Spleen (tissue), 11 donors: Measurements from ENCODE around the gene ACP6. TPM values are rescaled to one million over a fixed set of nuclear protein-coding genes. Genes with fewer than 3 reads are reported as not detected.

Experiments used
- DNase-seq: peaks from one replicate; pipeline ENCODE4 v3.0.0-alpha.2; 2020
- H3K27ac ChIP-seq, 8 donors: fragments of 200-600 bp; sonication (generic) in 7 of 8; 1 replicate in 4 of 8; 2 replicates in 4 of 8; pipeline versions ENCODE4 v1.5.0 to v1.8.0; 2016 to 2021; ENCODE audit warnings: inconsistent platforms in 4 of 8, mild to moderate bottlenecking in 4 of 8, moderate library complexity in 1 of 8
- H3K27me3 ChIP-seq, 7 donors: fragments of 200-600 bp; sonication (generic) in 6 of 7; replicated peaks in 1 of 7; 1 replicate in 4 of 7; 2 replicates in 3 of 7; pipeline versions ENCODE4 v1.5.0 to v1.8.0; 2016 to 2021; ENCODE audit warnings: inconsistent platforms in 3 of 7, mild to moderate bottlenecking in 1 of 7
- H3K36me3 ChIP-seq, 6 donors: fragments of 200-600 bp; sonication (generic) in 5 of 6; 1 replicate in 4 of 6; 2 replicates in 2 of 6; pipeline versions ENCODE4 v1.5.0 to v1.8.0; 2016 to 2021; ENCODE audit warnings: inconsistent platforms in 2 of 6
- H3K4me1 ChIP-seq, 6 donors: fragments of 200-600 bp; sonication (generic) in 5 of 6; 1 replicate in 3 of 6; 2 replicates in 3 of 6; pipeline versions ENCODE4 v1.5.0 to v1.8.0; 2016 to 2021; ENCODE audit warnings: inconsistent platforms in 3 of 6
- H3K4me3 ChIP-seq, 8 donors: fragments of 200-600 bp; sonication (generic) in 7 of 8; 1 replicate in 4 of 8; 2 replicates in 4 of 8; pipeline versions ENCODE4 v1.5.0 to v1.8.0; 2016 to 2021; ENCODE audit warnings: inconsistent platforms in 4 of 8, mild to moderate bottlenecking in 4 of 8, moderate library complexity in 2 of 8
- H3K9me3 ChIP-seq, 8 donors: fragments of 200-600 bp; sonication (generic) in 7 of 8; 1 replicate in 4 of 8; 2 replicates in 4 of 8; pipeline versions ENCODE4 v1.5.0 to v1.8.0; 2016 to 2021; ENCODE audit warnings: inconsistent platforms in 4 of 8
- POLR2A ChIP-seq, 3 donors: fragments of 450-650 bp; IDR thresholded peaks; one replicate each; pipeline ENCODE4 v1.5.1; 2017; ENCODE audit warnings: antibody characterized with exemption in 3 of 3, mild to moderate bottlenecking in 1 of 3
- POLR2AphosphoS5 ChIP-seq, 3 donors: sonication (generic); formaldehyde crosslinking; IDR thresholded peaks; one replicate each; pipeline ENCODE4 v1.5.1; 2017; ENCODE audit warnings: antibody characterized with exemption in 3 of 3
- WGBS, 5 donors: extraction: QIAGEN DNeasy Blood & Tissue Kit in 3 of 5; methylation state at CpG; one replicate each; pipeline versions ENCODE4 v1.1.5 to v1.1.7; 2013 to 2018; 5-methylcytosine and 5-hydroxymethylcytosine counted together
- intact Hi-C: fragments of 100-400 bp; cut with DNase I; formaldehyde crosslinking; loops from one replicate; pipeline ENCODE4 v1.15.0; 2023; ENCODE audit warnings: low total_unique reads
- polyA plus RNA-seq, 3 donors: library from polyadenylated mRNA; stranded (reverse); fragments of 200-250 nt; gene quantifications; one replicate each; pipeline ENCODE4 v1.2.1, GENCODE V29; 2013
- total RNA-seq, 7 donors: library from RNA; depleted of rRNA in 3 of 7; stranded (reverse); fragments of >200 nt in 3 of 7; fragmentation: NEBNext Ultra II Directional in 4 of 7; extraction: Animal tissue kit (Norgen Biotek cat#: 25700) in 4 of 7; gene quantifications; one replicate each; pipeline versions ENCODE4 v1.1.0 to v1.2.1, GENCODE V29; 2016 to 2021
- TF ChIP-seq, protein P1 (sequence below), 11 experiments: fragments of 200-600 bp in 7 of 11; fragments of 450-650 bp in 4 of 11; sonication (generic) in 4 of 11; IDR thresholded peaks in 8 of 11; conservative IDR thresholded peaks in 3 of 11; 1 replicate in 7 of 11; 2 replicates in 4 of 11; pipeline versions ENCODE4 v1.4.0 to v1.8.0; 2016 to 2021; ENCODE audit warnings: antibody characterized with exemption in 11 of 11, inconsistent platforms in 4 of 11, mild to moderate bottlenecking in 1 of 11
- donor health status: healthy with polysubstance abuse.
- donor health status: DM: no; HTN: no; CAD: no; lungs with moderate emphysema.
- donor health status: DM: no; HTN: no; CAD: no.
- donor health status: Bipolar disorder and iron deficiency.
- donor health status: healthy.
- donor health status: DM: no; HTN: no; CAD: no.
- donor health status: DM: yes; HTN: yes; CAD: no.

ACP6 gene
- total and polyA plus RNA-seq, 10 donors, result 7.1 to 18.8 (median 9.3) TPM

GRCh38 chr1:147626291-147626690 lies 44.0 kb downstream of the ACP6 start:
- WGBS, 5 donors, result 83 to 93% (median 92%) methylated on average over 2 of the region's 2 CpGs
- intact Hi-C loops, result loop anchor here (5.0 kb wide), 1 partner anchor 129 kb away; no protein-coding TSS in a partner anchor

GRCh38 chr1:147625362-147625995 lies 44.8 kb downstream of the ACP6 start:
- peaks cover 0 to 59% (median 24%) of the 10 kb centered on the region in 6 donors for H3K4me1 ChIP-seq
- intact Hi-C loops, result loop anchor here (5.0 kb wide), 1 partner anchor 128 kb away; no protein-coding TSS in a partner anchor
- peaks cover 0 to 26% (median 5%) of the 10 kb centered on the region in 6 donors for H3K36me3 ChIP-seq
- H3K9me3 ChIP-seq, result no peaks in the 10 kb centered on the region
- no peak overlapping the region for H3K4me3 ChIP-seq
- no peak for DNase-seq
- H3K27ac ChIP-seq, result peak overlapping the region in 2 of 8 donors; percentile 24 to 34
- TF ChIP-seq, protein P1, sequence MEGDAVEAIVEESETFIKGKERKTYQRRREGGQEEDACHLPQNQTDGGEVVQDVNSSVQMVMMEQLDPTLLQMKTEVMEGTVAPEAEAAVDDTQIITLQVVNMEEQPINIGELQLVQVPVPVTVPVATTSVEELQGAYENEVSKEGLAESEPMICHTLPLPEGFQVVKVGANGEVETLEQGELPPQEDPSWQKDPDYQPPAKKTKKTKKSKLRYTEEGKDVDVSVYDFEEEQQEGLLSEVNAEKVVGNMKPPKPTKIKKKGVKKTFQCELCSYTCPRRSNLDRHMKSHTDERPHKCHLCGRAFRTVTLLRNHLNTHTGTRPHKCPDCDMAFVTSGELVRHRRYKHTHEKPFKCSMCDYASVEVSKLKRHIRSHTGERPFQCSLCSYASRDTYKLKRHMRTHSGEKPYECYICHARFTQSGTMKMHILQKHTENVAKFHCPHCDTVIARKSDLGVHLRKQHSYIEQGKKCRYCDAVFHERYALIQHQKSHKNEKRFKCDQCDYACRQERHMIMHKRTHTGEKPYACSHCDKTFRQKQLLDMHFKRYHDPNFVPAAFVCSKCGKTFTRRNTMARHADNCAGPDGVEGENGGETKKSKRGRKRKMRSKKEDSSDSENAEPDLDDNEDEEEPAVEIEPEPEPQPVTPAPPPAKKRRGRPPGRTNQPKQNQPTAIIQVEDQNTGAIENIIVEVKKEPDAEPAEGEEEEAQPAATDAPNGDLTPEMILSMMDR (IDR thresholded peaks at IDR 0.05 in 8 of 11, conservative IDR thresholded peaks at IDR 0.05 in 3 of 11), result peak in 2 of 11 experiments; percentile 6 to 17
- TF ChIP-seq POLR2A (IDR thresholded peaks at IDR 0.05) (no peak), POLR2AphosphoS5 (IDR thresholded peaks at IDR 0.05) (no peak)
- no peaks in the 10 kb centered on the region for H3K27me3 ChIP-seq
- 13 to 18% (median 15%) methylated on average over 7 of the region's 7 CpGs for WGBS, 5 donors

More at GRCh38 chr1:147626291-147626690, 44.0 kb downstream of the ACP6 start:
- Histone ChIP-seq H3K4me3 (no peak overlapping the region), H3K27me3 (no peaks in the 10 kb centered on the region), H3K27ac (no peak overlapping the region), H3K9me3 (no peaks in the 10 kb centered on the region), H3K36me3 (peaks cover 0 to 24% (median 5%) of the 10 kb centered on the region in 6 donors), H3K4me1 (peaks cover 0 to 61% (median 24%) of the 10 kb centered on the region in 6 donors)
- no peak for TF ChIP-seq POLR2A (IDR thresholded peaks at IDR 0.05)
- TF ChIP-seq POLR2AphosphoS5 (IDR thresholded peaks at IDR 0.05), result no peak
- TF ChIP-seq, protein P1 (IDR thresholded peaks at IDR 0.05 in 8 of 11, conservative IDR thresholded peaks at IDR 0.05 in 3 of 11), result no peak
- DNase-seq, result no peak

GRCh38 chr1:147624529-147624928 lies 45.8 kb downstream of the ACP6 start:
- H3K27ac ChIP-seq, result no peak overlapping the region
- no peak for DNase-seq

GRCh38 chr1:147624011-147624410 lies 46.3 kb downstream of the ACP6 start:
- Histone ChIP-seq H3K27me3 (no peaks in the 10 kb centered on the region), H3K27ac (no peak overlapping the region), H3K36me3 (peaks cover 0 to 36% (median 17%) of the 10 kb centered on the region in 6 donors), H3K4me3 (no peak overlapping the region), H3K9me3 (no peaks in the 10 kb centered on the region), H3K4me1 (peaks cover 0 to 44% (median 21%) of the 10 kb centered on the region in 6 donors)
- TF ChIP-seq POLR2A (IDR thresholded peaks at IDR 0.05) (no peak), POLR2AphosphoS5 (IDR thresholded peaks at IDR 0.05) (no peak)
- TF ChIP-seq, protein P1 (IDR thresholded peaks at IDR 0.05 in 8 of 11, conservative IDR thresholded peaks at IDR 0.05 in 3 of 11), result no peak
- WGBS, 5 donors, result 92 to 97% (median 96%) methylated on average over 6 to 8 of the region's 8 CpGs
- intact Hi-C loops, result no loop called here
- DNase-seq, result no peak

More at GRCh38 chr1:147624529-147624928, 45.8 kb downstream of the ACP6 start:
- Histone ChIP-seq H3K4me3 (no peak overlapping the region), H3K4me1 (peaks cover 0 to 49% (median 23%) of the 10 kb centered on the region in 6 donors), H3K27me3 (no peaks in the 10 kb centered on the region), H3K9me3 (no peaks in the 10 kb centered on the region), H3K36me3 (peaks cover 0 to 31% (median 12%) of the 10 kb centered on the region in 6 donors)
- TF ChIP-seq POLR2AphosphoS5 (IDR thresholded peaks at IDR 0.05) (peak in 1 of 3 donors; percentile 15), POLR2A (IDR thresholded peaks at IDR 0.05) (no peak)
- intact Hi-C loops, result no loop called here
- WGBS, 5 donors, result 92 to 98% (median 97%) methylated on average over 5 to 8 of the region's 8 CpGs
